Measurements from ENCODE around the gene H2BK1. TPM values are rescaled to one million over a fixed set of nuclear protein-coding genes. Genes with fewer than 3 reads are reported as not detected.

The H2BK1 gene
- total and polyA plus RNA-seq, 2 of the 13 experiments (the other 11 are each of a cell fraction or from before 2014, with no cell fraction given) = not detected

DNA sequence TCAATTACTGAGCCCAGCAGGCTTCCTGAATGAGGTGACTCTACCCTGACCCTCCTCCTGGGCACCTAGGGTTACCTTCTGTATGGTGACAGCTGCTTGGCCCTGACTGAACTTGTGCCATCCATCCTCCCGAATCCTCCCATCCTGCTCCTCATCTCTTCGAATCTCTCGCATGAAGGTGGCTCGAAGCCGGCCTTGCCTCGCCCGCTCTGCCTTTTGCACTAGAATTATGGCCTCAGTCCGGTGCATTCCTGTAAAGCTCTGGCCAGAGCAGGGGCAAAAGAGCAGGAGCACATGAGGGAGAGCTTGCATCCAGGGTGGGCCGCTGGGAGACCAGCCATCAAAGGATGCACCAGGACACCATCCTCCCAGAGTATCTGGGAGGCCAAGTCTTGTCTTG, 7.5 kb downstream of the H2BK1 start:
- Histone ChIP-seq H4K20me1 (ENCODE audit: insufficient read depth, low read length) (0 out of 2 replicates have a peak, but pooled peaks cover 3% of the 10 kb centered on the region), H3K9ac (ENCODE audit: insufficient read depth, low read depth, low read length) (no peak overlapping the region), H3K79me2 (ENCODE audit: insufficient read depth, low read length) (no peaks in the 10 kb centered on the region), H3K4me1 (ENCODE audit: insufficient read depth, low read length) (no peaks in the 10 kb centered on the region), H3K9me3 (ENCODE audit: low read length) (no peaks in the 10 kb centered on the region), H3K27ac (ENCODE audit: extremely low read length, insufficient read depth, low read length) (no peak overlapping the region), H3K27me3 (ENCODE audit: control insufficient read depth in 1 of 2, insufficient read depth in 2 of 2, low read length in 2 of 2) (peaks cover 13 to 92% of the 10 kb centered on the region in 2 experiments), H3K36me3 (replicated peaks in 1 of 2; ENCODE audit: control insufficient read depth in 1 of 2, insufficient read depth in 2 of 2, low read length in 2 of 2) (no peaks in the 10 kb centered on the region), H3K4me3 (replicated peaks in 1 of 3; ENCODE audit: insufficient read depth in 1 of 3, low read depth in 2 of 3, low read length in 3 of 3) (no peak overlapping the region), H3K4me2 (ENCODE audit: low read depth, low read length) (no peak overlapping the region), H2AFZ (ENCODE audit: low read length) (no peak overlapping the region)
- FAIRE-seq (no peak), DNase-seq (ENCODE audit: low spot score) (no peak), ATAC-seq (no peak)
- TF ChIP-seq KDM5B (CRISPR knock-in tag; IDR thresholded peaks at IDR 0.05; ENCODE audit: borderline replicate concordance) (no peak), DNMT3B (CRISPR knock-in tag; conservative IDR thresholded peaks at IDR 0.05) (no peak), HOXA5 (CRISPR knock-in tag; IDR thresholded peaks at IDR 0.05) (no peak), KDM5A (IDR thresholded peaks at IDR 0.05; ENCODE audit: borderline replicate concordance, low read length) (no peak), MZF1 (CRISPR knock-in tag; IDR thresholded peaks at IDR 0.05; ENCODE audit: borderline replicate concordance) (no peak)
- TF ChIP-seq, protein P1, sequence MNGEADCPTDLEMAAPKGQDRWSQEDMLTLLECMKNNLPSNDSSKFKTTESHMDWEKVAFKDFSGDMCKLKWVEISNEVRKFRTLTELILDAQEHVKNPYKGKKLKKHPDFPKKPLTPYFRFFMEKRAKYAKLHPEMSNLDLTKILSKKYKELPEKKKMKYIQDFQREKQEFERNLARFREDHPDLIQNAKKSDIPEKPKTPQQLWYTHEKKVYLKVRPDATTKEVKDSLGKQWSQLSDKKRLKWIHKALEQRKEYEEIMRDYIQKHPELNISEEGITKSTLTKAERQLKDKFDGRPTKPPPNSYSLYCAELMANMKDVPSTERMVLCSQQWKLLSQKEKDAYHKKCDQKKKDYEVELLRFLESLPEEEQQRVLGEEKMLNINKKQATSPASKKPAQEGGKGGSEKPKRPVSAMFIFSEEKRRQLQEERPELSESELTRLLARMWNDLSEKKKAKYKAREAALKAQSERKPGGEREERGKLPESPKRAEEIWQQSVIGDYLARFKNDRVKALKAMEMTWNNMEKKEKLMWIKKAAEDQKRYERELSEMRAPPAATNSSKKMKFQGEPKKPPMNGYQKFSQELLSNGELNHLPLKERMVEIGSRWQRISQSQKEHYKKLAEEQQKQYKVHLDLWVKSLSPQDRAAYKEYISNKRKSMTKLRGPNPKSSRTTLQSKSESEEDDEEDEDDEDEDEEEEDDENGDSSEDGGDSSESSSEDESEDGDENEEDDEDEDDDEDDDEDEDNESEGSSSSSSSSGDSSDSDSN (CRISPR knock-in tag; IDR thresholded peaks at IDR 0.05) = no peak
- ChIA-PET POLR2A (no interaction called here), CTCF (ENCODE audit: low intra/inter-chr PET ratio, low total read pairs) (no interaction called here)
- BruUV-seq (replicated peaks) = no TSS peak
- intact Hi-C loops (cut with micrococcal nuclease; ENCODE audit: unreplicated experiment) = no loop called here
- 24% methylated on average over 4 of the region's 9 CpGs for WGBS (ENCODE audit: low lambda C conversion rate)
- in situ Hi-C loops (cut with HindIII; ENCODE audit: extremely low pct_ligation_motif_present, low pct_unique_long_range_greater_than_20kb) = no loop called here

DNA sequence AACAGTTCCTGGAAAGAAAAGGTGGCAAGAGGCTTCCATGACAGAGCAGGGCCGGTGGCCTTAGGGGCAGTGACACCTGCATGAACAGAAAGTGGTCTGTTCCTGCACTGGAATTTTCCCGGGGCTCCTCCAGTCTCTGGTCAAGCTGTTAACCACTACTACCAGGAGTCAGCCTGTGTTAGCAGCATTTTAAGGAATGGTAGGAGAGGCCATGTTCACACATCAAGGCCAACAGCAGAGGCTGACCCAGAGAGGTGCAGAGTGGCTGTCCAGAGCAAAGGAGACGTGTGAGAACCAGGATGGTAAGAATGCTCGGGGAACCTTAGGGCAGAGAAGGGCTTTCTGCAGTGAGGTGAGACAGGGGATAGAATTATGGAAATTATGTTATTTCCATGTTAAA, 8.5 kb downstream of the H2BK1 start:
- ATAC-seq (no peak), DNase-seq (ENCODE audit: low spot score) (no peak), FAIRE-seq (no peak)
- intact Hi-C loops (cut with micrococcal nuclease; ENCODE audit: unreplicated experiment) = no loop called here
- H3K9me3 ChIP-seq (ENCODE audit: low read length) = no peaks in the 10 kb centered on the region
- no peaks in the 10 kb centered on the region for H3K79me2 ChIP-seq (ENCODE audit: insufficient read depth, low read length)
- ChIA-PET CTCF (ENCODE audit: low intra/inter-chr PET ratio, low total read pairs) (no interaction called here), POLR2A (no interaction called here)
- 1% methylated on average over 3 of the region's 4 CpGs for WGBS (ENCODE audit: low lambda C conversion rate)
- H3K4me3 ChIP-seq (replicated peaks in 1 of 3; ENCODE audit: insufficient read depth in 1 of 3, low read depth in 2 of 3, low read length in 3 of 3) = no peak overlapping the region
- H3K27me3 ChIP-seq (ENCODE audit: control insufficient read depth in 1 of 2, insufficient read depth in 2 of 2, low read length in 2 of 2) = peaks cover 14 to 88% of the 10 kb centered on the region in 2 experiments
- no peak overlapping the region for H3K9ac ChIP-seq (ENCODE audit: insufficient read depth, low read depth, low read length)
- no peak overlapping the region for H3K27ac ChIP-seq (ENCODE audit: extremely low read length, insufficient read depth, low read length)
- H3K4me2 ChIP-seq (ENCODE audit: low read depth, low read length) = no peak overlapping the region
- H3K4me1 ChIP-seq (ENCODE audit: insufficient read depth, low read length) = no peaks in the 10 kb centered on the region
- no TSS peak for BruUV-seq (replicated peaks)
- in situ Hi-C loops (cut with HindIII; ENCODE audit: extremely low pct_ligation_motif_present, low pct_unique_long_range_greater_than_20kb) = no loop called here
- H2AFZ ChIP-seq (ENCODE audit: low read length) = no peak overlapping the region
- no peaks in the 10 kb centered on the region for H3K36me3 ChIP-seq (replicated peaks in 1 of 2; ENCODE audit: control insufficient read depth in 1 of 2, insufficient read depth in 2 of 2, low read length in 2 of 2)
- H4K20me1 ChIP-seq (ENCODE audit: insufficient read depth, low read length) = 0 out of 2 replicates have a peak, but pooled peaks cover 3% of the 10 kb centered on the region
- no peak for TF ChIP-seq SNAI1 (CRISPR knock-in tag; IDR thresholded peaks at IDR 0.05; ENCODE audit: borderline replicate concordance)
- no peak for TF ChIP-seq ADNP (CRISPR knock-in tag; IDR thresholded peaks at IDR 0.05)
- TF ChIP-seq, protein P2, sequence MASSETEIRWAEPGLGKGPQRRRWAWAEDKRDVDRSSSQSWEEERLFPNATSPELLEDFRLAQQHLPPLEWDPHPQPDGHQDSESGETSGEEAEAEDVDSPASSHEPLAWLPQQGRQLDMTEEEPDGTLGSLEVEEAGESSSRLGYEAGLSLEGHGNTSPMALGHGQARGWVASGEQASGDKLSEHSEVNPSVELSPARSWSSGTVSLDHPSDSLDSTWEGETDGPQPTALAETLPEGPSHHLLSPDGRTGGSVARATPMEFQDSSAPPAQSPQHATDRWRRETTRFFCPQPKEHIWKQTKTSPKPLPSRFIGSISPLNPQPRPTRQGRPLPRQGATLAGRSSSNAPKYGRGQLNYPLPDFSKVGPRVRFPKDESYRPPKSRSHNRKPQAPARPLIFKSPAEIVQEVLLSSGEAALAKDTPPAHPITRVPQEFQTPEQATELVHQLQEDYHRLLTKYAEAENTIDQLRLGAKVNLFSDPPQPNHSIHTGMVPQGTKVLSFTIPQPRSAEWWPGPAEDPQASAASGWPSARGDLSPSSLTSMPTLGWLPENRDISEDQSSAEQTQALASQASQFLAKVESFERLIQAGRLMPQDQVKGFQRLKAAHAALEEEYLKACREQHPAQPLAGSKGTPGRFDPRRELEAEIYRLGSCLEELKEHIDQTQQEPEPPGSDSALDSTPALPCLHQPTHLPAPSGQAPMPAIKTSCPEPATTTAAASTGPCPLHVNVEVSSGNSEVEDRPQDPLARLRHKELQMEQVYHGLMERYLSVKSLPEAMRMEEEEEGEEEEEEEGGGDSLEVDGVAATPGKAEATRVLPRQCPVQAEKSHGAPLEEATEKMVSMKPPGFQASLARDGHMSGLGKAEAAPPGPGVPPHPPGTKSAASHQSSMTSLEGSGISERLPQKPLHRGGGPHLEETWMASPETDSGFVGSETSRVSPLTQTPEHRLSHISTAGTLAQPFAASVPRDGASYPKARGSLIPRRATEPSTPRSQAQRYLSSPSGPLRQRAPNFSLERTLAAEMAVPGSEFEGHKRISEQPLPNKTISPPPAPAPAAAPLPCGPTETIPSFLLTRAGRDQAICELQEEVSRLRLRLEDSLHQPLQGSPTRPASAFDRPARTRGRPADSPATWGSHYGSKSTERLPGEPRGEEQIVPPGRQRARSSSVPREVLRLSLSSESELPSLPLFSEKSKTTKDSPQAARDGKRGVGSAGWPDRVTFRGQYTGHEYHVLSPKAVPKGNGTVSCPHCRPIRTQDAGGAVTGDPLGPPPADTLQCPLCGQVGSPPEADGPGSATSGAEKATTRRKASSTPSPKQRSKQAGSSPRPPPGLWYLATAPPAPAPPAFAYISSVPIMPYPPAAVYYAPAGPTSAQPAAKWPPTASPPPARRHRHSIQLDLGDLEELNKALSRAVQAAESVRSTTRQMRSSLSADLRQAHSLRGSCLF (CRISPR knock-in tag; IDR thresholded peaks at IDR 0.05; ENCODE audit: borderline replicate concordance) = no peak
- no peak for TF ChIP-seq ZNF329 (CRISPR knock-in tag; IDR thresholded peaks at IDR 0.05; ENCODE audit: low read depth)
- TF ChIP-seq ARNT (IDR thresholded peaks at IDR 0.05) = no peak
- TF ChIP-seq GATAD2A (CRISPR knock-in tag; IDR thresholded peaks at IDR 0.05) = no peak
- TF ChIP-seq ASH2L (IDR thresholded peaks at IDR 0.05; ENCODE audit: insufficient read length, low read depth, low read length) = no peak
